Smooth muscle cell (in vitro differentiated cells): Measurements from ENCODE around the gene AKNA. TPM values are rescaled to one million over a fixed set of nuclear protein-coding genes. Genes with fewer than 3 reads are reported as not detected.

Source experiments
- DNase-seq: peaks from one replicate; lab custom pipeline; 2025; ENCODE audit not compliant: unreplicated experiment; lab: John Stamatoyannopoulos, UW
- H2AFZ ChIP-seq: fragments of 200-600 bp; sonication (generic); 2 replicates; pipeline ENCODE4 v1.6.0; 2016; ENCODE audit warnings: antibody characterized with exemption, low read depth, mild to moderate bottlenecking
- H3F3A ChIP-seq: fragments of 200-600 bp; sonication (generic); 2 replicates; pipeline ENCODE4 v1.6.0; 2017; ENCODE audit warnings: antibody characterized with exemption, low read depth
- H3K27ac ChIP-seq: fragments of 200-600 bp; sonication (generic); 2 replicates; pipeline ENCODE4 v1.5.1; 2016; ENCODE audit warnings: low read depth, mild to moderate bottlenecking
- H3K27me3 ChIP-seq: fragments of 200-600 bp; sonication (generic); 2 replicates; pipeline ENCODE4 v1.6.1; 2016; ENCODE audit warnings: low read depth, mild to moderate bottlenecking
- H3K36me3 ChIP-seq: fragments of 200-600 bp; sonication (generic); 2 replicates; pipeline ENCODE4 v1.5.1; 2016; ENCODE audit warnings: low read depth
- H3K4me1 ChIP-seq: fragments of 200-600 bp; sonication (generic); 2 replicates; pipeline ENCODE4 v1.5.1; 2016; ENCODE audit warnings: low read depth
- H3K4me2 ChIP-seq: fragments of 200-600 bp; sonication (generic); 2 replicates; pipeline ENCODE4 v1.6.0; 2016; ENCODE audit warnings: mild to moderate bottlenecking
- H3K4me3 ChIP-seq: fragments of 200-600 bp; sonication (generic); 2 replicates; pipeline ENCODE4 v1.5.1; 2016; ENCODE audit warnings: mild to moderate bottlenecking
- H3K79me2 ChIP-seq: fragments of 200-600 bp; sonication (generic); 2 replicates; pipeline ENCODE4 v1.6.0; 2016; ENCODE audit warnings: low read depth, mild to moderate bottlenecking
- H3K9ac ChIP-seq: fragments of 200-600 bp; sonication (generic); 2 replicates; pipeline ENCODE4 v1.6.0; 2016; ENCODE audit warnings: low read depth
- H3K9me3 ChIP-seq: fragments of 200-600 bp; sonication (generic); replicated peaks from 2 replicates; pipeline ENCODE4 v1.5.1; 2016; ENCODE audit warnings: low read depth
- H4K20me1 ChIP-seq: fragments of 200-600 bp; sonication (generic); 2 replicates; pipeline ENCODE4 v1.6.0; 2016; ENCODE audit warnings: low read depth
- WGBS: methylation state at CpG from one replicate; pipeline ENCODE4 v1.1.7; 2016; ENCODE audit warnings: low lambda C conversion rate; 5-methylcytosine and 5-hydroxymethylcytosine counted together
- polyA plus RNA-seq: library from polyadenylated mRNA; unstranded; fragments of >200 nt; fragmentation: Nextera tagmentation; extraction: Ambion mirVana; gene quantifications from 2 replicates; pipeline ENCODE4 v1.2.1, GENCODE V29; 2016
- total RNA-seq: library from RNA; depleted of rRNA; stranded (reverse); fragments of >200 nt; gene quantifications from 2 replicates; pipeline ENCODE4 v1.2.3, GENCODE V29; 2014
- TF ChIP-seq, protein P1 (sequence below): fragments of 200-600 bp; sonication (generic); IDR thresholded peaks from 2 replicates; pipeline ENCODE4 v1.5.1; 2017; ENCODE audit warnings: borderline replicate concordance, mild to moderate bottlenecking, antibody characterized with exemption; ENCODE audit not compliant: insufficient read depth, poor library complexity, severe bottlenecking

Gene AKNA
- total and polyA plus RNA-seq, 2 experiments from 2014 or later = 3.2 to 4.7 TPM

GRCh38 chr9:114303977-114304376 lies 83.8 kb downstream of the AKNA start:
- Histone ChIP-seq H3K9me3 (no peaks in the 10 kb centered on the region), H3F3A (no peaks in the 10 kb centered on the region), H3K27ac (no peak overlapping the region), H3K4me1 (no peaks in the 10 kb centered on the region), H4K20me1 (no peaks in the 10 kb centered on the region), H3K36me3 (peaks cover 4% of the 10 kb centered on the region), H2AFZ (no peak overlapping the region), H3K4me2 (no peak overlapping the region), H3K4me3 (no peak overlapping the region), H3K79me2 (no peaks in the 10 kb centered on the region), H3K27me3 (no peaks in the 10 kb centered on the region), H3K9ac (no peak overlapping the region)
- DNase-seq = no peak
- 92% methylated on average over 4 of the region's 4 CpGs for WGBS
- TF ChIP-seq, protein P1, sequence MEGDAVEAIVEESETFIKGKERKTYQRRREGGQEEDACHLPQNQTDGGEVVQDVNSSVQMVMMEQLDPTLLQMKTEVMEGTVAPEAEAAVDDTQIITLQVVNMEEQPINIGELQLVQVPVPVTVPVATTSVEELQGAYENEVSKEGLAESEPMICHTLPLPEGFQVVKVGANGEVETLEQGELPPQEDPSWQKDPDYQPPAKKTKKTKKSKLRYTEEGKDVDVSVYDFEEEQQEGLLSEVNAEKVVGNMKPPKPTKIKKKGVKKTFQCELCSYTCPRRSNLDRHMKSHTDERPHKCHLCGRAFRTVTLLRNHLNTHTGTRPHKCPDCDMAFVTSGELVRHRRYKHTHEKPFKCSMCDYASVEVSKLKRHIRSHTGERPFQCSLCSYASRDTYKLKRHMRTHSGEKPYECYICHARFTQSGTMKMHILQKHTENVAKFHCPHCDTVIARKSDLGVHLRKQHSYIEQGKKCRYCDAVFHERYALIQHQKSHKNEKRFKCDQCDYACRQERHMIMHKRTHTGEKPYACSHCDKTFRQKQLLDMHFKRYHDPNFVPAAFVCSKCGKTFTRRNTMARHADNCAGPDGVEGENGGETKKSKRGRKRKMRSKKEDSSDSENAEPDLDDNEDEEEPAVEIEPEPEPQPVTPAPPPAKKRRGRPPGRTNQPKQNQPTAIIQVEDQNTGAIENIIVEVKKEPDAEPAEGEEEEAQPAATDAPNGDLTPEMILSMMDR = no peak

GRCh38 chr9:114303571-114303970 lies 84.2 kb downstream of the AKNA start:
- no peaks in the 10 kb centered on the region for H3K27me3 ChIP-seq
- no peaks in the 10 kb centered on the region for H3K9me3 ChIP-seq
- H3K4me2 ChIP-seq = no peak overlapping the region
- DNase-seq = no peak
- peaks cover 8% of the 10 kb centered on the region for H3K36me3 ChIP-seq
- H3K79me2 ChIP-seq = no peaks in the 10 kb centered on the region
- H3K27ac ChIP-seq = no peak overlapping the region
- H3F3A ChIP-seq = no peaks in the 10 kb centered on the region
- no peaks in the 10 kb centered on the region for H4K20me1 ChIP-seq
- TF ChIP-seq, protein P1 = no peak
- no peak overlapping the region for H3K4me3 ChIP-seq
- H3K4me1 ChIP-seq = no peaks in the 10 kb centered on the region
- 87% methylated on average over 5 of the region's 5 CpGs for WGBS
- H3K9ac ChIP-seq = no peak overlapping the region
- no peak overlapping the region for H2AFZ ChIP-seq

- Histone ChIP-seq H3K36me3 (peaks cover 17% of the 10 kb centered on the region), H3K27ac (no peak overlapping the region), H3K27me3 (no peaks in the 10 kb centered on the region), H3F3A (no peaks in the 10 kb centered on the region), H3K79me2 (no peaks in the 10 kb centered on the region), H3K4me3 (no peak overlapping the region), H3K9ac (no peak overlapping the region), H3K4me1 (no peaks in the 10 kb centered on the region), H2AFZ (no peak overlapping the region), H4K20me1 (no peaks in the 10 kb centered on the region), H3K9me3 (no peaks in the 10 kb centered on the region), H3K4me2 (no peak overlapping the region)
- TF ChIP-seq, protein P1 = no peak
- 93% methylated on average over 6 of the region's 6 CpGs for WGBS
- no peak for DNase-seq
These were observed 85.1 kb downstream of the AKNA start for GRCh38 chr9:114302727-114303126.

GRCh38 chr9:114301798-114302565 lies 85.8 kb downstream of the AKNA start:
- Histone ChIP-seq H2AFZ (no peak overlapping the region), H4K20me1 (no peaks in the 10 kb centered on the region), H3K79me2 (no peaks in the 10 kb centered on the region), H3K4me2 (no peak overlapping the region), H3K9me3 (no peaks in the 10 kb centered on the region), H3K36me3 (peaks cover 24% of the 10 kb centered on the region), H3K4me3 (no peak overlapping the region), H3K27ac (no peak overlapping the region), H3F3A (no peaks in the 10 kb centered on the region), H3K4me1 (no peaks in the 10 kb centered on the region), H3K27me3 (no peaks in the 10 kb centered on the region), H3K9ac (no peak overlapping the region)
- DNase-seq = no peak
- WGBS = 85% methylated on average over 15 of the region's 15 CpGs
- TF ChIP-seq, protein P1 = no peak
